ENCODE results near the gene PGS1. TPM values are rescaled to one million over a fixed set of nuclear protein-coding genes. Genes with fewer than 3 reads are reported as not detected.
A peak's percentile ranks its signal among the peaks of the same experiment; 100 is the strongest.

Gene PGS1
- total RNA-seq, 1 donor from 2014 or later = 85.5 TPM

- peak overlapping the region; percentile 72 for H3K4me3 Mint-ChIP-seq (ENCODE audit: unreplicated experiment)
- H3K36me3 Mint-ChIP-seq (ENCODE audit: low read depth, unreplicated experiment) = peaks cover 57% of the 10 kb centered on the region
- no peaks in the 10 kb centered on the region for H3K9me3 Mint-ChIP-seq (ENCODE audit: unreplicated experiment)
- H3K27ac Mint-ChIP-seq (ENCODE audit: unreplicated experiment) = peak overlapping the region; percentile 98
- no peak for DNase-seq (ENCODE audit: low spot score)
- TF ChIP-seq CTCF (IDR thresholded peaks at IDR 0.05; ENCODE audit: unreplicated experiment) = no peak
- H3K27me3 Mint-ChIP-seq (ENCODE audit: unreplicated experiment) = peaks cover 8% of the 10 kb centered on the region
- H3K4me1 Mint-ChIP-seq (ENCODE audit: unreplicated experiment) = peaks cover 49% of the 10 kb centered on the region
These were observed 18.2 kb downstream of the PGS1 start for GRCh38 chr17:78396441-78397337.

GRCh38 chr17:78397681-78398101, 19.2 kb downstream of the PGS1 start:
- H3K36me3 Mint-ChIP-seq (ENCODE audit: low read depth, unreplicated experiment) = peaks cover 65% of the 10 kb centered on the region
- H3K9me3 Mint-ChIP-seq (ENCODE audit: unreplicated experiment) = no peaks in the 10 kb centered on the region
- peaks cover 46% of the 10 kb centered on the region for H3K4me1 Mint-ChIP-seq (ENCODE audit: unreplicated experiment)
- peaks cover 10% of the 10 kb centered on the region for H3K27me3 Mint-ChIP-seq (ENCODE audit: unreplicated experiment)
- no peak for TF ChIP-seq CTCF (IDR thresholded peaks at IDR 0.05; ENCODE audit: unreplicated experiment)
- DNase-seq (ENCODE audit: low spot score) = no peak
- H3K27ac Mint-ChIP-seq (ENCODE audit: unreplicated experiment) = peak overlapping the region; percentile 61
- no peak overlapping the region for H3K4me3 Mint-ChIP-seq (ENCODE audit: unreplicated experiment)

GRCh38 chr17:78398390-78398789, 19.9 kb downstream of the PGS1 start:
- peaks cover 69% of the 10 kb centered on the region for H3K36me3 Mint-ChIP-seq (ENCODE audit: low read depth, unreplicated experiment)
- no peak for DNase-seq (ENCODE audit: low spot score)
- peak overlapping the region; percentile 61 for H3K27ac Mint-ChIP-seq (ENCODE audit: unreplicated experiment)

GRCh38 chr17:78399028-78399692, 20.7 kb downstream of the PGS1 start:
- H3K36me3 Mint-ChIP-seq (ENCODE audit: low read depth, unreplicated experiment) = peaks cover 69% of the 10 kb centered on the region
- H3K27me3 Mint-ChIP-seq (ENCODE audit: unreplicated experiment) = peaks cover 8% of the 10 kb centered on the region
- H3K4me3 Mint-ChIP-seq (ENCODE audit: unreplicated experiment) = peak overlapping the region; percentile 11
- no peak for TF ChIP-seq CTCF (IDR thresholded peaks at IDR 0.05; ENCODE audit: unreplicated experiment)
- H3K9me3 Mint-ChIP-seq (ENCODE audit: unreplicated experiment) = no peaks in the 10 kb centered on the region
- H3K4me1 Mint-ChIP-seq (ENCODE audit: unreplicated experiment) = peaks cover 38% of the 10 kb centered on the region
- DNase-seq (ENCODE audit: low spot score) = no peak
- H3K27ac Mint-ChIP-seq (ENCODE audit: unreplicated experiment) = no peak overlapping the region

More at GRCh38 chr17:78398390-78398789, 19.9 kb downstream of the PGS1 start:
- H3K9me3 Mint-ChIP-seq (ENCODE audit: unreplicated experiment) = no peaks in the 10 kb centered on the region
- peaks cover 10% of the 10 kb centered on the region for H3K27me3 Mint-ChIP-seq (ENCODE audit: unreplicated experiment)
- peak overlapping the region; percentile 11 for H3K4me3 Mint-ChIP-seq (ENCODE audit: unreplicated experiment)
- no peak for TF ChIP-seq CTCF (IDR thresholded peaks at IDR 0.05; ENCODE audit: unreplicated experiment)
- H3K4me1 Mint-ChIP-seq (ENCODE audit: unreplicated experiment) = peaks cover 44% of the 10 kb centered on the region

Data from endothelial cell (in vitro differentiated cells).